A549 (cell line): Measurements from ENCODE around the gene SPDYC. TPM values are rescaled to one million over a fixed set of nuclear protein-coding genes. Genes with fewer than 3 reads are reported as not detected.
A peak's percentile ranks its signal among the peaks of the same experiment; 100 is the strongest.

Source experiments
- ATAC-seq, 2 experiments: fragments of 200-7000 bp in 1 of 2; fragments of >200 bp in 1 of 2; cut with Nextera tagmentation in 1 of 2; cut with Tn5 transposase in 1 of 2; 3 replicates each; pipeline versions ENCODE4 v1.8.0 to v1.9.1; 2018 to 2020; ENCODE audit warnings: mild to moderate bottlenecking in 1 of 2, moderate library complexity in 1 of 2
- CTCF ChIA-PET: fragments of 300-600 bp; sonication (Branson Sonifier 250); formaldehyde crosslinking; extraction: SDS; loops from one replicate; lab custom pipeline; 2021; ENCODE audit warnings: antibody characterized with exemption, inconsistent platforms; lab: Yijun Ruan, JAX
- POLR2A ChIA-PET: fragments of 350-600 bp; formaldehyde crosslinking; extraction: SDS; loops from one replicate; lab custom pipeline; 2021; ENCODE audit warnings: antibody characterized with exemption, inconsistent platforms; lab: Yijun Ruan, JAX
- DNase-seq, 2 experiments: peaks; one replicate each; pipeline versions ENCODE4 v3.0.0 to v3.0.0-alpha.2; 2011 to 2016; ENCODE audit warnings: low read depth in 1 of 2, low spot score in 1 of 2
- FAIRE-seq: peaks from 2 replicates; lab custom pipeline; 2011; peaks lifted over from hg19 to GRCh38; lab: Jason Lieb, UNC
- H3K27ac ChIP-seq, 2 experiments: fragments of >200 bp; sonication (Bioruptor Twin); formaldehyde crosslinking; 3 replicates each; pipeline ENCODE4 v1.5.1; 2016 to 2017
- H3K4me1 ChIP-seq: fragments of >200 bp; sonication (Bioruptor Twin); formaldehyde crosslinking; 3 replicates; pipeline ENCODE4 v1.6.1; 2016
- H3K4me2 ChIP-seq: fragments of >200 bp; sonication (Bioruptor Twin); formaldehyde crosslinking; 3 replicates; pipeline ENCODE4 v1.6.1; 2016
- H3K4me3 ChIP-seq: fragments of >200 bp; sonication (Bioruptor Twin); formaldehyde crosslinking; 3 replicates; pipeline ENCODE4 v1.5.1; 2016
- H3K9me3 ChIP-seq: fragments of >200 bp; sonication (Bioruptor Twin); formaldehyde crosslinking; 3 replicates; pipeline ENCODE4 v1.6.1; 2016
- ATOH8 ChIP-seq: fragments of 250-450 bp; sonication (Bioruptor Pico); IDR thresholded peaks from 2 replicates; pipeline ENCODE4 v1.5.0; 2020; ENCODE audit warnings: low read depth, mild to moderate bottlenecking, moderate library complexity
- BHLHE40 ChIP-seq: IDR thresholded peaks from 2 replicates; pipeline ENCODE4 v1.6.1; 2012; ENCODE audit warnings: low read depth, low read length, inconsistent platforms
- CBX2 ChIP-seq: fragments of 200-600 bp; sonication (generic); IDR thresholded peaks from 2 replicates; pipeline ENCODE4 v1.6.1; 2016; ENCODE audit warnings: low read depth, mild to moderate bottlenecking, borderline replicate concordance
- CHD2 ChIP-seq: fragments of 150-350 bp; IDR thresholded peaks from 2 replicates; pipeline ENCODE4 v1.6.1; 2014; ENCODE audit warnings: low read length; ENCODE audit not compliant: partially characterized antibody
- CHD4 ChIP-seq: fragments of 200-600 bp; sonication (generic); IDR thresholded peaks from 2 replicates; pipeline ENCODE4 v1.6.1; 2016; ENCODE audit warnings: antibody characterized with exemption, mild to moderate bottlenecking, borderline replicate concordance
- EHF ChIP-seq: fragments of 250-450 bp; sonication (Bioruptor Pico); IDR thresholded peaks from 2 replicates; pipeline ENCODE4 v1.5.0; 2020; ENCODE audit warnings: mild to moderate bottlenecking
- FOSL2 ChIP-seq, 2 experiments: fragments of 450-650 bp in 1 of 2; fragments of >200 bp in 1 of 2; sonication (Bioruptor Twin) in 1 of 2; formaldehyde crosslinking; IDR thresholded peaks; 2 replicates each; pipeline versions ENCODE4 v1.5.0 to v1.6.1; 2016 to 2020; ENCODE audit warnings: mild to moderate bottlenecking in 1 of 2, moderate library complexity in 1 of 2
- FOXS1 ChIP-seq: fragments of 250-450 bp; sonication (Bioruptor Pico); IDR thresholded peaks from 2 replicates; pipeline ENCODE4 v1.5.0; 2020; ENCODE audit warnings: mild to moderate bottlenecking, moderate library complexity
- HEYL ChIP-seq: fragments of 250-450 bp; sonication (Bioruptor Pico); IDR thresholded peaks from 2 replicates; pipeline ENCODE4 v1.8.0; 2021; ENCODE audit warnings: mild to moderate bottlenecking, moderate library complexity
- HOXB13 ChIP-seq: fragments of 250-450 bp; sonication (Bioruptor Pico); IDR thresholded peaks from 2 replicates; pipeline ENCODE4 v1.5.0; 2020; ENCODE audit warnings: low read depth, mild to moderate bottlenecking, moderate library complexity
- HOXB5 ChIP-seq: fragments of 250-450 bp; sonication (Bioruptor Pico); IDR thresholded peaks from 2 replicates; pipeline ENCODE4 v1.5.0; 2020; ENCODE audit warnings: mild to moderate bottlenecking, moderate library complexity
- JUN ChIP-seq, 2 experiments: fragments of >200 bp; sonication (Bioruptor Twin); formaldehyde crosslinking; IDR thresholded peaks; 2 replicates in 1 of 2; 3 replicates in 1 of 2; pipeline ENCODE4 v1.6.1; 2016 to 2017
- MAZ ChIP-seq: fragments of 150-350 bp; IDR thresholded peaks from 2 replicates; pipeline ENCODE4 v1.6.1; 2014; ENCODE audit warnings: antibody characterized with exemption, low read depth, low read length, borderline replicate concordance
- NFE2L2 ChIP-seq: fragments of 150-350 bp; conservative IDR thresholded peaks from 2 replicates; pipeline ENCODE4 v1.6.1; 2014; ENCODE audit warnings: low read length
- NPAS2 ChIP-seq: fragments of 250-450 bp; sonication (Bioruptor Pico); IDR thresholded peaks from 2 replicates; pipeline ENCODE4 v1.8.0; 2022; ENCODE audit warnings: mild to moderate bottlenecking, moderate library complexity, borderline replicate concordance
- NR3C1 ChIP-seq: fragments of >200 bp; sonication (Bioruptor Twin); formaldehyde crosslinking; IDR thresholded peaks from 3 replicates; pipeline ENCODE4 v1.6.1; 2017
- PHF8 ChIP-seq: fragments of 200-600 bp; sonication (generic); IDR thresholded peaks from 2 replicates; pipeline ENCODE4 v1.6.1; 2016; ENCODE audit warnings: low read depth, mild to moderate bottlenecking, antibody characterized with exemption, moderate library complexity, borderline replicate concordance
- POLR2AphosphoS2 ChIP-seq: conservative IDR thresholded peaks from 2 replicates; pipeline ENCODE4 v1.6.1; 2012; ENCODE audit warnings: low read length, improper control_type of control experiment, inconsistent platforms
- RARB ChIP-seq: fragments of 250-450 bp; sonication (Bioruptor Pico); IDR thresholded peaks from 2 replicates; pipeline ENCODE4 v1.8.0; 2021; ENCODE audit warnings: mild to moderate bottlenecking, moderate library complexity
- RFX5 ChIP-seq: fragments of 450-650 bp; IDR thresholded peaks from 2 replicates; pipeline ENCODE4 v1.7.1; 2014; ENCODE audit warnings: antibody characterized with exemption, mild to moderate bottlenecking, moderate library complexity
- RNF2 ChIP-seq: fragments of 200-600 bp; sonication (generic); IDR thresholded peaks from 2 replicates; pipeline ENCODE4 v1.6.1; 2016; ENCODE audit warnings: low read depth, mild to moderate bottlenecking, antibody characterized with exemption, moderate library complexity, borderline replicate concordance
- SMC3 ChIP-seq: fragments of >200 bp; sonication (Bioruptor Twin); formaldehyde crosslinking; IDR thresholded peaks from 3 replicates; pipeline ENCODE4 v1.6.1; 2018; ENCODE audit warnings: inconsistent platforms
- TFCP2L1 ChIP-seq: fragments of 250-450 bp; sonication (Bioruptor Pico); IDR thresholded peaks from 2 replicates; pipeline ENCODE4 v1.5.0; 2021; ENCODE audit warnings: mild to moderate bottlenecking
- USF2 ChIP-seq: fragments of 450-650 bp; IDR thresholded peaks from 2 replicates; pipeline ENCODE4 v1.6.1; 2014; ENCODE audit warnings: antibody characterized with exemption
- ZC3H11A ChIP-seq: fragments of 450-650 bp; IDR thresholded peaks from 2 replicates; pipeline ENCODE4 v1.6.1; 2014; ENCODE audit warnings: antibody characterized with exemption, mild to moderate bottlenecking
- ZNF302 ChIP-seq: fragments of 250-450 bp; sonication (Bioruptor Pico); IDR thresholded peaks from 2 replicates; pipeline ENCODE4 v1.9.0; 2021; ENCODE audit warnings: inconsistent platforms, mild to moderate bottlenecking, moderate library complexity
- WGBS: methylation state at CpG from one replicate; pipeline ENCODE4 v1.1.6; 2017; ENCODE audit errors: missing lambda C conversion rate; 5-methylcytosine and 5-hydroxymethylcytosine counted together
- polyA plus RNA-seq, 4 experiments: library from polyadenylated mRNA; depleted of rRNA in 3 of 4; stranded (reverse); fragments of >200 nt; fragmentation: RNase III in 1 of 4; extraction: RNeasy Plus Mini Kit Qiagen cat#74134 plus additional on column Dnase treatment in 1 of 4; gene quantifications; 2 replicates in 3 of 4; 3 replicates in 1 of 4; pipeline ENCODE4 v1.2.3, GENCODE V29; 2011 to 2017
- TF ChIP-seq, protein P1 (sequence below): IDR thresholded peaks from 2 replicates; pipeline ENCODE4 v1.6.1; 2012
- TF ChIP-seq, protein P2 (sequence below): fragments of >200 bp; sonication (Bioruptor Twin); formaldehyde crosslinking; IDR thresholded peaks from 2 replicates; pipeline ENCODE4 v1.6.1; 2016

Gene SPDYC
- polyA plus RNA-seq, 2 of the 4 experiments (the other 2 are of a cell fraction) = not detected

DNA sequence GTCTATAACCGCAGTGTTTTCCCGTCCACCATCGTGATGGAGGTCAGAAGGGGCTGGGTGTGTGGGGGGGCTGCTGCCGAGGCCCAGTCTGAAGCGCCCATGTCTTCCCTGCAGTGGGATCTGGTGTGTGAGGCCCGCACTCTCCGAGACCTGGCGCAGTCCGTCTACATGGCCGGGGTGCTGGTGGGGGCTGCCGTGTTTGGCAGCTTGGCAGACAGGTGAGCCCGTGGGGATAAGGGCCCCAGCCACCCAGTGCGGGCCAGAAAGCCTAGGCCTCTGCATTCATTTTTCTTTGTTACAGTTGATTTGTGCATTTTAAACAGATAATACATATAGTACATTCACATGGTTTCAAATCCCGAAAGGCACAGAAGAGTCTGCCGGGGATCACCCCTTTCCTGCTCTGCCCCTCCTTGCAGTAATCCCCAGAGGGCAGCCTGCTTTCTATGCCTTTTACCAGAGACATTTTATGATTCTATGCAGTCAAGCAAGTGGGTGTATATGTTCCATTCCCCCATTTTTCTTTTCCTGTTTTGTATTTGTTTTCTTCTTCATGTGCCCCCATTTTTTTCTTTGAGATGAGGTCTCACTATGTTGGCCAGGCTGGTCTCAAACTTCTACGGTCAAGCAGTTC, 44.3 kb downstream of the SPDYC start (continued):
- no peak for TF ChIP-seq ATOH8 (CRISPR knock-in tag)
- no peak for TF ChIP-seq ZC3H11A
- no peak for TF ChIP-seq MAZ
- TF ChIP-seq NR3C1 = no peak
- TF ChIP-seq NFE2L2 = no peak

DNA sequence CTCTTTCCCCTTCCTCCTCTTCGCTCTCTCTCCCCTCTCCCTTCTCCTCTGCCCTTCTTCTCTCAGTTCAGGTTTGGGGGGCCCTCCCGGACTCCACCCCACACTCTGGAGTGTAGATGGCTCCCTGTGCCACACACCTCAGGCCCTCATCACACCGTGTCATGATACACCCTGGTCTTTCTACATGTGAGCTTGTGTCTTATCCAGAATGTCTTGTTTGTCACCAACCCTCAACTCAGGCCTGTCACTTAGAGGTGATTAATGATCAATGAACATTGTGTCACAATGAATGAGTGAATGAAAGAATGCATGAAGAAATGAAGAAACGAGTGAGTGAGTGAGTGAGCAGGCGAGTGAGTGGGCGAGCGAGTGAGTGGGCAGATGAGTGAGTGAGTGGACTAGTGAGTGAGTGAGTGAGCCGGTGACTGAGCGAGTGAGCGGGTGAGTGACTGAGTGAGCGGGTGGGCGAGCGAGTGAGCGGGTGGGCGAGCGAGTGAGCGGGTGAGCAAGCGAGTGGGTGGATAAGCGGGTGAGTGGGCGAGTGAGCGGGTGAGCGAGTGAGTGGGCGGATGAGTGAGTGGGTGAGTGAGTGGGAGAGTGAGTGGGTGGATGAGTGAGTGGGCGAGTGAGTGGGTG, 45.5 kb downstream of the SPDYC start:
- no peak for DNase-seq
- no peak overlapping the region for H3K4me2 ChIP-seq
- TF ChIP-seq EHF (CRISPR knock-in tag) (no peak), HEYL (CRISPR knock-in tag) (no peak), CBX2 (no peak), HOXB5 (CRISPR knock-in tag) (peak; percentile 22; the same call in 1 of the 2 replicates), USF2 (no peak)
- H3K4me1 ChIP-seq = no peaks in the 10 kb centered on the region
- H3K27ac ChIP-seq = no peak overlapping the region
- no peaks in the 10 kb centered on the region for H3K9me3 ChIP-seq
- POLR2A ChIA-PET = no interaction called here
- H3K4me3 ChIP-seq = no peak overlapping the region
- 83% methylated on average over 24 of the region's 24 CpGs for WGBS
- FAIRE-seq = no peak
- no peak for ATAC-seq
- CTCF ChIA-PET = interaction anchor here (3.5 kb wide), 1 partner anchor 11 kb away, joined by 25 read pairs; no protein-coding TSS in a partner anchor

- Histone ChIP-seq H3K4me2 (no peak overlapping the region), H3K4me3 (no peak overlapping the region), H3K4me1 (no peaks in the 10 kb centered on the region), H3K9me3 (no peaks in the 10 kb centered on the region), H3K27ac (no peak overlapping the region)
- POLR2A ChIA-PET = no interaction called here
- TF ChIP-seq NFE2L2 (no peak), SMC3 (no peak)
- ATAC-seq = peak; percentile 31 to 53; a peak in 4 of 6 replicates
- CTCF ChIA-PET = interaction anchor here (0.6 kb wide), 1 partner anchor 74 kb away, joined by 3 read pairs; no protein-coding TSS in a partner anchor
- FAIRE-seq = no peak
- DNase-seq = no peak
- 75% methylated on average over 6 of the region's 6 CpGs for WGBS
Measured at GRCh38 chr11:65216830-65217229, 46.8 kb downstream of the SPDYC start.

GRCh38 chr11:65217441-65218423, 47.7 kb downstream of the SPDYC start:
- no peak overlapping the region for H3K27ac ChIP-seq

More at GRCh38 chr11:65217441-65218423, 47.7 kb downstream of the SPDYC start:
- Histone ChIP-seq H3K4me2 (no peak overlapping the region), H3K4me3 (no peak overlapping the region), H3K4me1 (no peaks in the 10 kb centered on the region), H3K9me3 (no peaks in the 10 kb centered on the region)
- CTCF ChIA-PET = interaction anchor here (0.6 to 11.8 kb wide), 2 partner anchors 13 to 75 kb away, joined by 3 to 81 read pairs; no protein-coding TSS in a partner anchor
- no peak for DNase-seq
- ATAC-seq = peak in 1 of 2 experiments; percentile 16; a peak in 2 of 6 replicates
- no peak for FAIRE-seq
- POLR2A ChIA-PET = no interaction called here
- TF ChIP-seq CHD2 = no peak
- no peak for TF ChIP-seq RNF2
- TF ChIP-seq FOSL2 (IDR thresholded peaks at IDR 0.05) = no peak
- TF ChIP-seq FOSL2 (CRISPR knock-in tag; IDR thresholded peaks at IDR 0.05) = no peak
- TF ChIP-seq TFCP2L1 (CRISPR knock-in tag) = no peak
- TF ChIP-seq, protein P1, sequence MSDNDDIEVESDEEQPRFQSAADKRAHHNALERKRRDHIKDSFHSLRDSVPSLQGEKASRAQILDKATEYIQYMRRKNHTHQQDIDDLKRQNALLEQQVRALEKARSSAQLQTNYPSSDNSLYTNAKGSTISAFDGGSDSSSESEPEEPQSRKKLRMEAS = no peak
- no peak for TF ChIP-seq JUN (IDR thresholded peaks at IDR 0.05)
- TF ChIP-seq, protein P2, sequence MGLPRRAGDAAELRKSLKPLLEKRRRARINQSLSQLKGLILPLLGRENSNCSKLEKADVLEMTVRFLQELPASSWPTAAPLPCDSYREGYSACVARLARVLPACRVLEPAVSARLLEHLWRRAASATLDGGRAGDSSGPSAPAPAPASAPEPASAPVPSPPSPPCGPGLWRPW = no peak
- no peak for TF ChIP-seq RFX5
- TF ChIP-seq EHF (CRISPR knock-in tag) = no peak
- no peak for TF ChIP-seq PHF8
- TF ChIP-seq FOXS1 (CRISPR knock-in tag) = no peak
- TF ChIP-seq RARB = no peak
- TF ChIP-seq ZNF302 = no peak
- TF ChIP-seq NPAS2 (CRISPR knock-in tag) = no peak
- TF ChIP-seq HOXB13 = no peak
- no peak for TF ChIP-seq ZC3H11A
- TF ChIP-seq CHD4 = no peak
- TF ChIP-seq POLR2AphosphoS2 = no peak
- no peak for TF ChIP-seq BHLHE40
- WGBS = 85% methylated on average over 17 of the region's 19 CpGs
